Measurements from ENCODE around the gene NSUN3.

The NSUN3 gene

DNA sequence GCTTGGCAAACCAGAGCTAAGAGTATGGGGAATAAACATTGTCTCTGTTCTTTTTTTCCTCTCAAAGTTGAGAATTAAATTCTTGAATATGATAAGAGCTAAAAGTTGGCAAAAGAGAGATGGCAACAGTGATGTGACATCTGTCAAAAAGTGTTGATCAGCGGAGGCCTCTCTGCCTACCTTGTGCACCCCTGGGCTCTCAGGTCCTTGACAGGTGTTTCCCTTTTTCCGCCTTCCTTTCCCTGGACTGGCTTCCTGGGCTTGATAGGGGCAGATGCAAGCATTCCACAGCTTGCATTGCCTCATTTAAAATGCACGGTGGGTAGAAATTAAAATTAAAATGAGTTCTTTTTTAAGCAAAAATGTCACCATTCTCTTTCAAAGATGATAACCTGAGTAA, 84.2 kb downstream of the NSUN3 start:
- no peaks in the 10 kb centered on the region for H3K9me3 ChIP-seq (ENCODE audit: control insufficient read depth, low read length)
- H3K79me1 ChIP-seq (replicated peaks; ENCODE audit: low read length, poor library complexity, severe bottlenecking) = no peaks in the 10 kb centered on the region
- H3K23ac ChIP-seq (ENCODE audit: low read length in 2 of 2) = no peak overlapping the region
- H2BK15ac ChIP-seq (ENCODE audit: low read depth, poor library complexity, severe bottlenecking) = no peak overlapping the region
- no peak overlapping the region for H2BK12ac ChIP-seq (ENCODE audit: low read length in 2 of 2)
- H3K36me3 ChIP-seq (ENCODE audit: control insufficient read depth in 1 of 2, insufficient read depth in 2 of 2, low read depth in 1 of 2, low read length in 2 of 2) = no peaks in the 10 kb centered on the region
- no peak overlapping the region for H2BK5ac ChIP-seq (ENCODE audit: low read depth, low read length, poor library complexity, severe bottlenecking)
- no peak overlapping the region for H3K27ac ChIP-seq (ENCODE audit: low read length, poor library complexity, severe bottlenecking)
- H2AK5ac ChIP-seq (ENCODE audit: low read length, severe bottlenecking) = no peak overlapping the region
- H3K4me1 ChIP-seq (ENCODE audit: control insufficient read depth, insufficient read depth, low read depth, low read length) = no peaks in the 10 kb centered on the region
- H3K4ac ChIP-seq (ENCODE audit: low read depth in 1 of 2, low read length in 2 of 2) = no peak overlapping the region
- H3K27me3 ChIP-seq (ENCODE audit: control insufficient read depth in 1 of 2, insufficient read depth in 1 of 2, low read length in 2 of 2) = peaks cover 0 to 3% of the 10 kb centered on the region in 2 experiments
- no peak overlapping the region for H4K91ac ChIP-seq (ENCODE audit: low read length)
- H3K18ac ChIP-seq (ENCODE audit: low read depth in 1 of 2, low read length in 2 of 2) = no peak overlapping the region
- H3K4me3 ChIP-seq (ENCODE audit: insufficient read depth in 1 of 2, low read depth in 1 of 2, low read length in 2 of 2) = no peak overlapping the region
- WGBS = 87% methylated on average over 3 of the region's 3 CpGs
- no peak overlapping the region for H3K4me2 ChIP-seq (ENCODE audit: low read length, poor library complexity, severe bottlenecking)
- no peak overlapping the region for H2AFZ ChIP-seq (ENCODE audit: low read depth, low read length)
- no peak overlapping the region for H3K9ac ChIP-seq (ENCODE audit: low read length)
- no peak overlapping the region for H4K8ac ChIP-seq (ENCODE audit: low read length)
- DNase-seq = no peak
- H2BK120ac ChIP-seq (ENCODE audit: low read depth, low read length) = no peak overlapping the region
- no peak overlapping the region for H3K14ac ChIP-seq (ENCODE audit: low read length in 2 of 2)

DNA sequence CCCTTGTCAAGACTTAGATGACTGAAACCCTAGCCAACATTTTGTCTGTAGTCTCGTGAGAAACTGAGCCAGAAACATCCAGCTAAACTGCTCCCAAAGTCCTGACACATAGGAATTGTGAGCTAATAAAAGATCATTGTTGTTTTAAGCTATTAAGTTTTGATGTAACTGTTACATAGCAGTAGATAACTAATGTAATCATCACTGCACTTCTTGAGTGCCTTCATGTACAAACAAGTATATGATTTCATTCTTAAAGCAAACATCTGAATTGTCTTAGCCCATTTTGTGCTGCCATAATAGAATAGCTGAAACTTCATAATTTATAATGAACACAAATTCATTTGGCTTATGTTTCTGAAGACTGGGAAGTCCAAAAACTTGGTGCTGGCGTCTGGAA, 87.3 kb downstream of the NSUN3 start:
- DNase-seq = no peak
- no peak overlapping the region for H3K27ac ChIP-seq (ENCODE audit: low read length, poor library complexity, severe bottlenecking)
- WGBS = 43% methylated on average over 1 of the region's 2 CpGs
- H2AFZ ChIP-seq (ENCODE audit: low read depth, low read length) = no peak overlapping the region
- no peak overlapping the region for H3K23ac ChIP-seq (ENCODE audit: low read length in 2 of 2)
- H4K91ac ChIP-seq (ENCODE audit: low read length) = no peak overlapping the region
- no peak overlapping the region for H3K4ac ChIP-seq (ENCODE audit: low read depth in 1 of 2, low read length in 2 of 2)
- no peaks in the 10 kb centered on the region for H3K27me3 ChIP-seq (ENCODE audit: control insufficient read depth in 1 of 2, insufficient read depth in 1 of 2, low read length in 2 of 2)
- H3K9ac ChIP-seq (ENCODE audit: low read length) = no peak overlapping the region
- no peaks in the 10 kb centered on the region for H3K79me1 ChIP-seq (replicated peaks; ENCODE audit: low read length, poor library complexity, severe bottlenecking)
- H2BK15ac ChIP-seq (ENCODE audit: low read depth, poor library complexity, severe bottlenecking) = no peak overlapping the region
- H4K8ac ChIP-seq (ENCODE audit: low read length) = no peak overlapping the region
- no peak overlapping the region for H3K18ac ChIP-seq (ENCODE audit: low read depth in 1 of 2, low read length in 2 of 2)
- no peaks in the 10 kb centered on the region for H3K4me1 ChIP-seq (ENCODE audit: control insufficient read depth, insufficient read depth, low read depth, low read length)
- no peak overlapping the region for H3K14ac ChIP-seq (ENCODE audit: low read length in 2 of 2)
- no peak overlapping the region for H3K4me2 ChIP-seq (ENCODE audit: low read length, poor library complexity, severe bottlenecking)
- no peak overlapping the region for H2BK120ac ChIP-seq (ENCODE audit: low read depth, low read length)
- H3K36me3 ChIP-seq (ENCODE audit: control insufficient read depth in 1 of 2, insufficient read depth in 2 of 2, low read depth in 1 of 2, low read length in 2 of 2) = no peaks in the 10 kb centered on the region
- no peak overlapping the region for H2AK5ac ChIP-seq (ENCODE audit: low read length, severe bottlenecking)
- no peak overlapping the region for H2BK5ac ChIP-seq (ENCODE audit: low read depth, low read length, poor library complexity, severe bottlenecking)
- H3K4me3 ChIP-seq (ENCODE audit: insufficient read depth in 1 of 2, low read depth in 1 of 2, low read length in 2 of 2) = no peak overlapping the region
- no peaks in the 10 kb centered on the region for H3K9me3 ChIP-seq (ENCODE audit: control insufficient read depth, low read length)
- H2BK12ac ChIP-seq (ENCODE audit: low read length in 2 of 2) = no peak overlapping the region

DNA sequence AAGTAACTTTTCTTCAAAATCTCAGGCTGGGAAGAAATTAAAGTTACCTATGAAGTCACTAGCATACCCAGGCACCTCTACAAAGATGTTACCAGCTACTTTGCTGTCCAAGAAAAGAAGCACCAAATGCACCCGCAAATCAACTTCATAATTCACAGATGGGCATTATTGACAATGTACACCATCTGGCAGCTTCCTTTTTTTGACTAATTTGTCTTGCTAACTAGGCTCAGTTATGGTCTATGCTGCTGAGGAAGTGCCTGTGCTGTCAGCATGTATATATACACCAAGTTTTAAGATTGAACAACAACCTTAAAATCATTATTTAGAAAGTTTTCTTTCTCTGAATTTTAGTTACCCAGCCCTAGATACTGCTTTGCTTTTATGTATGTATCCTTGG, 93.8 kb downstream of the NSUN3 start:
- Histone ChIP-seq H3K9me3 (ENCODE audit: control insufficient read depth, low read length) (no peaks in the 10 kb centered on the region), H3K27ac (ENCODE audit: low read length, poor library complexity, severe bottlenecking) (no peak overlapping the region), H3K23ac (ENCODE audit: low read length in 2 of 2) (no peak overlapping the region), H3K4ac (ENCODE audit: low read depth in 1 of 2, low read length in 2 of 2) (no peak overlapping the region), H3K36me3 (ENCODE audit: control insufficient read depth in 1 of 2, insufficient read depth in 2 of 2, low read depth in 1 of 2, low read length in 2 of 2) (no peaks in the 10 kb centered on the region), H3K79me1 (replicated peaks; ENCODE audit: low read length, poor library complexity, severe bottlenecking) (no peaks in the 10 kb centered on the region), H2AK5ac (ENCODE audit: low read length, severe bottlenecking) (no peak overlapping the region), H2AFZ (ENCODE audit: low read depth, low read length) (no peak overlapping the region), H3K9ac (ENCODE audit: low read length) (no peak overlapping the region), H3K4me1 (ENCODE audit: control insufficient read depth, insufficient read depth, low read depth, low read length) (no peaks in the 10 kb centered on the region), H3K27me3 (ENCODE audit: control insufficient read depth in 1 of 2, insufficient read depth in 1 of 2, low read length in 2 of 2) (no peaks in the 10 kb centered on the region), H3K4me2 (ENCODE audit: low read length, poor library complexity, severe bottlenecking) (no peak overlapping the region), H2BK120ac (ENCODE audit: low read depth, low read length) (no peak overlapping the region), H2BK12ac (ENCODE audit: low read length in 2 of 2) (no peak overlapping the region), H4K8ac (ENCODE audit: low read length) (no peak overlapping the region), H3K4me3 (ENCODE audit: insufficient read depth in 1 of 2, low read depth in 1 of 2, low read length in 2 of 2) (no peak overlapping the region), H3K18ac (ENCODE audit: low read depth in 1 of 2, low read length in 2 of 2) (no peak overlapping the region), H3K14ac (ENCODE audit: low read length in 2 of 2) (no peak overlapping the region), H2BK15ac (ENCODE audit: low read depth, poor library complexity, severe bottlenecking) (no peak overlapping the region), H2BK5ac (ENCODE audit: low read depth, low read length, poor library complexity, severe bottlenecking) (no peak overlapping the region), H4K91ac (ENCODE audit: low read length) (no peak overlapping the region)
- WGBS = 75% methylated on average over 1 of the region's 1 CpG
- DNase-seq = no peak

DNA sequence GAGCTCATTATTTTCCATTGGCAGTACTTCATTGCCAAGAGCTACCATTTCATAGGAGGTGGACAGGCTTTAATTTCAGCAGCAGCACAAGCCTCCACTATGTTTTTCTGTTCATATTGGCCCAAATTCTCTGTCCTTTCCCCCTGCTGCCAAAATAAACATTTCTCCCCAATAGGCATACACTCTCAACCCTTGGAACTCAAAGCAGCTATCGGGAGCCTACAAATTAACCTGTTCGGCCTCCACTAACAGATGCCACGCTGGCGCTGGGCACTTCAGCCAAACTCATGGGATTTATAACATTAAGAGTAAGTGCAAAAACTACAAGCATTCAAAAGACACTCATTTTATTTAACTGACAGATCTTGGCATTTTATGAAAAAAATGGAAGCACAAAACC, 95.7 kb downstream of the NSUN3 start:
- H2BK15ac ChIP-seq (ENCODE audit: low read depth, poor library complexity, severe bottlenecking) = no peak overlapping the region
- no peak overlapping the region for H3K14ac ChIP-seq (ENCODE audit: low read length in 2 of 2)
- WGBS = 97% methylated on average over 4 of the region's 4 CpGs

More for the DNA sequence above, 95.7 kb downstream of the NSUN3 start:
- H3K4me3 ChIP-seq (ENCODE audit: insufficient read depth in 1 of 2, low read depth in 1 of 2, low read length in 2 of 2) = no peak overlapping the region
- H3K36me3 ChIP-seq (ENCODE audit: control insufficient read depth in 1 of 2, insufficient read depth in 2 of 2, low read depth in 1 of 2, low read length in 2 of 2) = no peaks in the 10 kb centered on the region
- no peak for DNase-seq
- no peak overlapping the region for H2BK5ac ChIP-seq (ENCODE audit: low read depth, low read length, poor library complexity, severe bottlenecking)
- no peak overlapping the region for H3K27ac ChIP-seq (ENCODE audit: low read length, poor library complexity, severe bottlenecking)
- H3K9ac ChIP-seq (ENCODE audit: low read length) = no peak overlapping the region
- no peaks in the 10 kb centered on the region for H3K79me1 ChIP-seq (replicated peaks; ENCODE audit: low read length, poor library complexity, severe bottlenecking)
- H2AFZ ChIP-seq (ENCODE audit: low read depth, low read length) = no peak overlapping the region
- H3K27me3 ChIP-seq (ENCODE audit: control insufficient read depth in 1 of 2, insufficient read depth in 1 of 2, low read length in 2 of 2) = no peaks in the 10 kb centered on the region
- H3K9me3 ChIP-seq (ENCODE audit: control insufficient read depth, low read length) = no peaks in the 10 kb centered on the region
- H4K8ac ChIP-seq (ENCODE audit: low read length) = no peak overlapping the region
- no peak overlapping the region for H2BK120ac ChIP-seq (ENCODE audit: low read depth, low read length)
- no peak overlapping the region for H3K18ac ChIP-seq (ENCODE audit: low read depth in 1 of 2, low read length in 2 of 2)
- no peak overlapping the region for H2BK12ac ChIP-seq (ENCODE audit: low read length in 2 of 2)
- H2AK5ac ChIP-seq (ENCODE audit: low read length, severe bottlenecking) = no peak overlapping the region
- H4K91ac ChIP-seq (ENCODE audit: low read length) = no peak overlapping the region
- H3K4ac ChIP-seq (ENCODE audit: low read depth in 1 of 2, low read length in 2 of 2) = no peak overlapping the region
- no peak overlapping the region for H3K4me2 ChIP-seq (ENCODE audit: low read length, poor library complexity, severe bottlenecking)
- no peak overlapping the region for H3K23ac ChIP-seq (ENCODE audit: low read length in 2 of 2)
- H3K4me1 ChIP-seq (ENCODE audit: control insufficient read depth, insufficient read depth, low read depth, low read length) = no peaks in the 10 kb centered on the region
